ENCODE results near the gene OR51D1.

Gene OR51D1, protein sequence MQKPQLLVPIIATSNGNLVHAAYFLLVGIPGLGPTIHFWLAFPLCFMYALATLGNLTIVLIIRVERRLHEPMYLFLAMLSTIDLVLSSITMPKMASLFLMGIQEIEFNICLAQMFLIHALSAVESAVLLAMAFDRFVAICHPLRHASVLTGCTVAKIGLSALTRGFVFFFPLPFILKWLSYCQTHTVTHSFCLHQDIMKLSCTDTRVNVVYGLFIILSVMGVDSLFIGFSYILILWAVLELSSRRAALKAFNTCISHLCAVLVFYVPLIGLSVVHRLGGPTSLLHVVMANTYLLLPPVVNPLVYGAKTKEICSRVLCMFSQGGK

DNA sequence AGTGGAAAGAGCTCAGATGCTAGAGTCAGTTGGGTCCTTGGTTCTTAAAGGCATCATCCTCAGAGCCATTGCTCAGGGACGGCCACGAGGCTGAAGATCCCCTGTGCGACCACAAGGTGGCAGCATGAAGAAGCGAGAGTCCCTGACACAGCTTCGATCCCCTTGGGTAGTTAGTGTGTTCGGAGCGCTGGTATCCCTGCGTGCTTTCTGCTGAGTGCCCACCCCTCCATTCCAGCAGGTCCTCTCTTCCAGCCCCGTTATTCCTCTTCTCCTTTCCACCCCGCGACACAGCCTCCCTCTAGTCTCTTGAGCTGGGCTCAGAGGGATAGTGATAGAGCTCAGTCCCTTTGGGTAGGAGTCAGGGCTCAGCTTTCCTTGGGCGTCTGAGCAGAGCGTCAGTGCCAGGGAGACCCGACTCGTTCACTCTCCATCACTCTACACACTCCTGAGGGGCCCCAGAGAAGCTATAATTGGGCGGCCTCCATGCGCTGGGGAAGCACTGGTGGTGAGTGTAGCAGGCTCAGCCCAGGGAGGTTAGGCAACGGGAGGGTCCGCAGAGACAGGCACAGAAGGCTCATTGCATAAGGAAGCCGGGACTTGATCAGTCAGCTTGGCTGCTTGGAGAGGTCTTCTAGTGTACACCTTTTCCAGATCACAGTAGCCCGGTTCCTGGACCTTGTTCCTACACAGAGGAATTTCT, at the start of gene OR51D1:
Gene OR51D1 (plus strand): TSS at position 516 of the 700 bp plus-strand sequence. CDS start 2,314 bp downstream, outside the sequence.
- peak; percentile 47 for DNase-seq (ENCODE audit: low read depth, low spot score)

DNA sequence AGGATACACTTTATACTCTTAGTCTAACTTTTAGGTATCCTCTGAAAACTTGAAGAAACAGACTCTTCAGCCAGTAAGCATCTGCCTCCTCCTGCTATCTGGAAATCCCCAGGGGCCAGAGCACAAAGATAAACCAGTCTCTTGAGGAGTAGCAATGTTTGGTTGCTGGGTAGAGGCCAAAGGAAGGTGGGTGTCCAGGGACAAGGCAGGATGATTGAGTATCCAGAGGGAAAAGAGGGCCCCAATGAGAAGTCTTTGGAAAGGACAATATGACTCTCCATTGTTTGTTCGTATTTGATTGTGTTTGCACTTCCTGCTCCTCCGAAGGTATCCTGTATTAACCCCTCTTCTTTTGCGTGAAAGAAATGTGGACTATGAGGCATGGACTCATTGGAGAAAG, 48.3 kb upstream of the OR51D1 start:
- DNase-seq (ENCODE audit: low read depth, low spot score): no peak

DNA sequence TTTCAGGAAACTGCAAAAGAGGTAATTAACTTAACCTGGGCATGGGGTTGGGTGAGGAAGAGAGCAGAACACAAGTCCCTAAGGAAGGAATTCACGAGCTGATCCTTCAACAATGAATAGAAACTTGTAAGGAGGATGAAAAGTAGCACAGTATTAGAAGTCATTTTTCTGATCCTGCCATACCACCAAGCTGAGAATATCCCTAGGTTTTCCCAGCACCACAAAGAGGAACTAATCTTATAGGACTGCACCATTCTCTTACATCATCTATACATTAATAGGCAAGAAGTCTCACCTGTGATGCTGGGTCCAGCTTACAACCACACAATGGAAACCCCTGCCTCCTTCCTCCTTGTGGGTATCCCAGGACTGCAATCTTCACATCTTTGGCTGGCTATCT, 43.5 kb upstream of the OR51D1 start, which contains the start of gene OR52I1:
Gene OR52I1 (plus strand): TSS at position 301 of the 400 bp plus-strand sequence. CDS start 0 bp downstream, at position 301.
- DNase-seq (ENCODE audit: low read depth, low spot score): no peak

DNA sequence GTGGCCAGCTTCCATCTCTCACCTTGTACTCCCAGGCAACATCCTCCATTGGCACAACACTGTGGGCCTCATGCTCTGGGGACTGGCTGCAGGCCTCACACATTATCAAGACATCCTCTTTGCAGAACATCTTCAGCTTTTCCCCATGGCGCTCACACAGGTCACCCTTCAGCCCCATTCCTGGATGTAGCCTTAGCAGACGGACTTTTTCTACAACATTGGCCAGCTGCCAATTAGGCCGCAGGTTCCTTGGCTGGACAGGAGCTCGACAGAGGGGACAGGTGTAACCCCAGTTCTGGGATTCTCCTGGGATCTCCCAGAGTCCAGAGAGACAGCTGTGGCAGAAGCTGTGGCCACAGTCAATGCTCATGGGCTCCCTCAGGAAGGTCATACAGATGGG, 32.2 kb upstream of the OR51D1 start:
- DNase-seq (ENCODE audit: low read depth, low spot score): no peak

DNA sequence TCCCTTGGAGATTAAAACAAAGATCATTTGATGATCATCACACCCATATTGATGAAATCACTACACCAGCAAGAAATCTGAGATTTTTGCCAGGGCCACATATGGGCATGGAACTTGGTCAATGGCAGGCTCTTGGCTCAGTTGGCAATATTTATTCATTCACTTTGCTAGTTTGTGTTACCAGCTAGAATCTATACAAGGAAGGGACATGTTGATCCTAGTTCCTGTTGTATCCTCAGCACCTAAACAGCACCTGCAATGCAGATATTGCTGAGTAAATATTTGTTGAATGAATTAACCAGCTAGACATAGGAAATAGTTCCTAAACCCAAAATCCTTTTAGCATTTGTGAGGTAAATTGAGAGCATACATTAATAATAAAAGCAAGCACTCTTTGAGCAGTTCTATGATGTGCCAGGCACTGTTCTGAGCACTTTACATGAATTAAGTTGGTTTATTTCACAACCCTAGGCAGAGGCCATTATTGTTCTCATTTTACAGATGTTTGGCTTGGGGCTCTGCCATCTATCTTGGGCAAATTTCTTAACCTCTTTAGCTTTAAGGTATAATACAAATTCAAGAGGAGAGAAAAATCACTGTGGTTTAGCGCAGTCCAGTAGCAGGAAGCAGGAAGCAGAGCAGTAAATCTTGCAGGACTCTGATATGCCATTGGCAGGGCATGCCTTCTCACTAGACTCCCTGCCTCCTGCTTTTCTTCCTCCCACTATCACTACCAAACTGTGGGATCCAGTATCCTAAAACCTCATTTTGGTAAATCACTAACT, 30.9 kb upstream of the OR51D1 start:
- DNase-seq (ENCODE audit: low read depth, low spot score): no peak

DNA sequence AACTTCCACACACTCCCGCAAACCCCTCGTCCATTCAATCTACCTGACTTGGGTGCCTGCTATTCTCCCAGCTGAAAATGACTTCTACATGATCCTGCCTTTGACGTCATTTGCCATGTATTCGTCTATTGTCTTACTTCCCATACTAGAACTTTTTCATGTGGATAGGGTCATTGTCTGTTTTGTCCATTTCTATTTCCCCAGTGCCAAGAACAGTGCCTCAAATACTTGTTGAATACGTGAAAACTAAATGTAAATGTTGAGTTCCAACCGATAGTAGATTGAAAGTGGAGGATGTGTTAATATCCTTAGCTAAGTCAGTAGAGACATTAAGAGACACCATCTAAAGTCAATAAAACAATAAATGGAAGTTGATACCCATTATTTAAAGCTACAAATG, 30.2 kb upstream of the OR51D1 start:
- no peak for DNase-seq (ENCODE audit: low read depth, low spot score)

DNA sequence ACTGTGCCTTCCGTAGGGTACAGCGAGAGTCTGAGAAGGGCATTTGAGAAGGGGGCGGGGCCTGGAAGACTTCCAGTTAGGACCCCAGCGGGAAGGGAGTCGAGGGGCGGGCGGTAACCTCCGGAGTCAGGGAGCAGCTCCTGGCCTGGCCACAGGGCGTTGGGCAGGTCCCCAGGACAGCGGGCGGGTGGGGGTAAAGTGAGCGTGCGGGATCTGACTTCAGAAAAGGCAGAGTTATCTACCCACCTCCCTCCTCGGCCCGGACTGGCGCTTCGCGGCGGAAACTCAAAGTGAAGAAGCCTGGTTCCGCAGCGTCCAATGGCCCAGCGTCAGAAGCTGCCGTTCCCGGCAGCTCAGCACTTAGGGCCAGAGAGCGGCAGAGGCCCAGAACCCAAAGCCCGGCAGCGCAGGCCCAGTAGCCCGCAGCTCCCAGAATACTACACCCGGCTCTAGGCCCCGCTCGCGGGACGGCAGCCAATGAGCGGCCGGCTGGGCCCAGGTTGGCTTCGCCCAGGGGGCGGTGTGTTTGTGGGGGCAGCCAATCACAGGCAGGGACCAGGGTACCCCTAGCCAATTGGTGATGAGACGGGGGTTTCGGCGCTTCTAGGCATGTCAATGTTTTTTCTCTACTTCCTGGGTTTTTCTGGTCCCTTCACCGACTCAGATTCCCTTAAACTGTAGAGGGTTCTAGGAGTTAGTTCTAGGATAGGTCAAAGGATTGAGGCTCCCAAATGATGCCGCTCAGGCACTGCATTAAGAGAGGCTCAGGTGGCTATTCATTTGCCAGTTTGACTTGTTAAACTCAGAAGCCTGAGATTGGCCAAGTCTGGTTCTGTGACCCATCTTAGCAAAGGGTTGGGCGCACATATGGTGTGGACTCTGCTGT, 29.3 kb upstream of the OR51D1 start, which contains the start of gene TRIM68:
Gene TRIM68 (minus strand): TSS at position 451 of the 886 bp plus-strand sequence. CDS start 2,727 bp downstream, outside the sequence.
- DNase-seq (ENCODE audit: low read depth, low spot score): peak; percentile 90

DNA sequence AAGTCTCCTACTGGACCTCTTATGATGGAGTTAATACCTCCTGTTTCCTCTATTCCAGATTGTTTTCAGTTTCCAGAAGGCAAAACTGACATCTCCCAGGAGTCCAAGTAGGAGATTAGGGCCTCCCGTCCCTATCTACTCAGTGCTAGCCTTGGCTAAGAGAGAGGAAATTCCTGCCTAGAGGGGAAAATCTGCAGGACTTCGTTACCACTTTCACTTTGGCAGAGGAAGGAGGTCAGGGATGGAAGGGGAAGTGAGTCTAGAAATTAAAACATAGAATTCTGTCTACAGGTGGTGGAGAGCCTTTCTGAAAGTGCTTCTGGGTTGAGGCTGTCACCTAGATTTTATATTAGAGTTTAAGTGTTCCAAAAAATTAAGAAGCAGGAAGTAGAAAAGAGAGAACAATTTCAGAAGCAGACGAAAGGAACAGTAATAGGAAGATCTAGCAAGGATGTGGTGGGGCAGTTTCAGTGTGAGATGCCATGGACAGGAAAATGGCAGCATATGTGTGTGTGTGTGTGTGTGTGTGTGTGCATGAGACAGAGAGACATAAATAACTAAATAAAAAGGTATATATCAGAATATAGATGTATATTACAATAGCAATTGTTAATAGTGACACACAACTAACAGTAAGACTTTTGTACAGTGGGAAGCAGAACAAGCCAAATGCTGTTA, 26.9 kb upstream of the OR51D1 start:
- no peak for DNase-seq (ENCODE audit: low read depth, low spot score)

DNA sequence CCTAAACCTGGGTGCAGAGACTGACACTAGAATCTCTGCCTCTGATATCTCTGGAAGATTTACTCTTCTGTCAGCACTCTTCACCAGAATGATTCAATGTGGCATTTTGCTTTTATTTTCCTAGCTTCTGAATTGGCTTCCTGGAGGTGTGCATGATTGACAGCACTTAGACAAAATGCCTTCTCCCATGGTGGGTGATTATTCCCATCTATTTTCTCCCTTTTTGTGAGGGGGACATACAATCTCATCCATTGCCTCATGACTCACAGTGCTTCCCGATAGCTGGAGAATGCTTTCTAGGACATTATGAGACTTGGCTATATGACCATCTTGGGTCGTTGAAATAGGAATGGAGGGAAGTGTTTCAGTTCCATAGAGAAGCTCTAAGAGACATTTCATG, 25.3 kb upstream of the OR51D1 start:
- no peak for DNase-seq (ENCODE audit: low read depth, low spot score)

DNA sequence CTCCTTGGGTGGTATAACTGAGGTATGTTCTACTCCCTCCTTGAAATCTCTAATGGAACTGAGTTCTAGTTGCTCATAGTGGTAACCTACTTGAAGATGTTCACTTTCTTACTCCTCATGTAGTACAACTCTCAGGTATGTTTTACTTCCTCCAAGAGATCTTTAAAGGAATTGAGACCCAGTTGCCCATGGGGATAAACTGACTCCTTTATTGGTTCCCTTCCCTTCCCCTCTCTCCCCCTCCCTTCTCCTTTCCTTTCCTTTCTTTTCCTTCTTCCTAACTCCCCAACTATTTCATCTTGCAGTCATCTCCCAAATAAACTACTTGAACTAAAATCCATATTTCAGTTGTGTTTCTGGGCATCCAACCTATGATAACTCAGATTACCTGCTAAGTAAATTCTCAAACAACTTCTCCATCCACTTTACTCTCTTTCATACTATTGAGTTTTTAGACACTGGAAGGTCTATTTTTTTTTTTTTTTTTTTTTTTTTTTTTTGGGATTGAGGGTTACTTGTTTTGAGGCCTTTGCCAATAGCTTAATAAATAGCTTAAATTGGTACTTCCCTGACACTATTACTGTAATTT, 21.3 kb upstream of the OR51D1 start:
- no peak for DNase-seq (ENCODE audit: low read depth, low spot score)

DNA sequence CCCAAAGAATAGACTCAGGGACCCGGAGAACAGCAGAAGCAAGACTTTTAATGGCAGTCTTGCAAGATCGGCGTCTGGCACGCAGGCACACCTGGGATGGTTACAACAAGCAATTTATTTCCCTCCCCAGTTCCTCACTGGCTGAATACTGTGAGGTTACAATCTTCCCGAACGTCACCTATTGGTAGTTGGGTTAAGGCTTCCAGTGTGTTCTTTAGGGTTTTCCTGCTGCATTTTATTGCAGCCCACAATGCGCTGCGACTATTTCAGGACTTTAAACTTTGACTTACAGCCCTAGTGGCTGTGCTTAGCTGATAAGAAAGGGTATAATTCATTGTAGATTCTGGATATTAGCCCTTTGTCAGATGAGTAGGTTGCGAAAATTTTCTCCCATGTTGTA, 17.8 kb upstream of the OR51D1 start:
- DNase-seq (ENCODE audit: low read depth, low spot score): no peak

DNA sequence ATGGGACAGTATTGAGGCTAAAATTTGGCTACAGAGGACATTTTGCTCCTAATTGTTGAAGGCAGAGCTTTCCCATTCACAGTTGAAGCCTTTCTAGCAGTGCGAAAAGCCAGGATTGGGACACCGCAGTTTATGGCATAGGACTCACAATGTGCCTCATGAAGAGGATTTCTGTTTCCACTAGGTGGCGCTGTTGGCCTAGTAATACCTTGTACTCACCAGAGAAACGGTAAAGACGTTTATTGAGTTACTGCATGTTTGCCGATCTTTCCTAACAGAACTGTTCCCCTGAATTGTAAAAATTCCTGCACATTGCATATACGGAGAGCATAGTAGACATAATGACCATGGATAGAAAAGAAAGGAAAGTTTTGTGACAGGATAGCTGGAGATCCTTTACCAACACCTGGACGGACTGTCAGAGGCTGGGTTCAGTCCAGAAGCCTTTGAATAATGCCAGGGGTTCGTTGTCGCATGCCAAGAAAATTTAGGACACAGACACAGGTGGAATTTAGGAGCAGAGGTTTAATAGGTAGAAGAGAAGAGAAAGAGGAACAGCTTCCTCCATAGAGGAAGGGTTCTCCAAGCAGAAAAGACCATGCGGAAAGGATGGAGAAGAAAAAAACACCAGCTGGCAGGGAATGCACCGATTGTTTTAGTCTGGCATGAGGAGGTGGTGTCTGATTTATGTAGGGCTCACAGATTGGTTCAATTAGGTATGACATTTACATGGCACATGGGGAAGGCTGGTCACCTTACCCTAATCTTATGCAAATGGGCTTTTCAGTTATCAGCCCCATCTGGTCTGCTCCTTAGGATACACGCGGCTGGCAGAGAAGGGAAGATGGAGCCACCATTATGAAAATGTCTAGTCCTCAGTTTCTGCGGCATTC, 10.8 kb upstream of the OR51D1 start:
- no peak for DNase-seq (ENCODE audit: low read depth, low spot score)

DNA sequence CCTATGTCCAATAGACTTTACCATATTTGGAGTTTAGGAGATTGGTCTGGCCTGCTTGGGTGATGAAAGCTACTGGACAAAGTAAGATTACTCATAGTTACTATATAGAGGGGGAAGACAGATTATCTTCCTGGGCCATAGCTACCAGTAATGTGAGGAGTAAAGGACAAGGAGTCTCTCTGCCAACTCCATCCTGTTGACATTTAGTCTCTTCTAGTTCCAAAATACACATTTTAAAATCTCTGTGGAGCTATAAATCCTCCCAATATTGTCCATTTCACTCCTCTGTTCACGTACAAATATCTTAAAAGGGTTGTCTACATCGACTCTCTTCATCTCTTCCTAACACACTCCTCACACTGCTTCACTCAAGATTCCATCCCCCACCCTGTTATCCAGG, 1.1 kb upstream of the OR51D1 start:
- DNase-seq (ENCODE audit: low read depth, low spot score): no peak

DNA sequence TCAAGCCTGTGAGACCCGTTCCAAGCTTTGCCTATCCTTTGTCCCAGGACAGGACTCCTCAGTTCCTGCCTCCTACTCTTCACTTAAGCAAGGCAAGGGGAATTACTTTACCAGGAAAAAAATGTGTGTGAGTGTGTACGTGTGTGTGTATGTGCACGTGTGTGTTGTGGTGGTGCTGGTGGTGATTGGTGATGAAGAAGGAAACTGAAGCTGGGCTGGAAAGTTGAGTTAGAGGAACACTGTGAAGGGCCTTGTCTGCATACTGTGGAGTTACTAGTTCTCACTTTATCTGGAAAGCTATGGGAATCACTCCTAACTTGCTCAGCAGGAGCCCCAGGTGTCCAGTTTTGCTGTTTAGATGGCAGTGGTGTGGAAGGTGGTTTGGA, 378 bp downstream of the OR51D1 start:
- DNase-seq (ENCODE audit: low read depth, low spot score): no peak

DNA sequence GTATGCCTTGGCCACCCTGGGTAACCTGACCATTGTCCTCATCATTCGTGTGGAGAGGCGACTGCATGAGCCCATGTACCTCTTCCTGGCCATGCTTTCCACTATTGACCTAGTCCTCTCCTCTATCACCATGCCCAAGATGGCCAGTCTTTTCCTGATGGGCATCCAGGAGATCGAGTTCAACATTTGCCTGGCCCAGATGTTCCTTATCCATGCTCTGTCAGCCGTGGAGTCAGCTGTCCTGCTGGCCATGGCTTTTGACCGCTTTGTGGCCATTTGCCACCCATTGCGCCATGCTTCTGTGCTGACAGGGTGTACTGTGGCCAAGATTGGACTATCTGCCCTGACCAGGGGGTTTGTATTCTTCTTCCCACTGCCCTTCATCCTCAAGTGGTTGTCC, 2.7 kb downstream of the OR51D1 start:
- DNase-seq (ENCODE audit: low read depth, low spot score): no peak

DNA sequence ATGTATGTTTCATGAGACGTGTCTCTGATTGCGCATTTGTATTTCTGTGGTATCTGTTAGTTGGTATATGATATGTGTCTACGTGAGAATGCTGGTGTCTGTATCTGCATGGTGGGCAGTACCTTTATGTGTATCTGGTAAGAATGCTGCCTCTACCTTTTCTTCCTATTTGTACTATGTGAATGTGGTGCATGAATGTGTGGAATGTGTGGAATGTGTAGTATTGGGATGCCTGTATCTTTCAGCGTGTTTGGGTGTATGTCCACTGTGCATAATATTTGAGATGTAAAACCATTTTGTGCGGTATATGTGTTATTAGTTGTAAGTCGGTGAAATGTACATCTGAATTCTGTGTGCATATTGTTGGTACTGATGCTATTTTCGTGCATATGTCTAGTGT, 4.2 kb downstream of the OR51D1 start:
- DNase-seq (ENCODE audit: low read depth, low spot score): no peak

DNA sequence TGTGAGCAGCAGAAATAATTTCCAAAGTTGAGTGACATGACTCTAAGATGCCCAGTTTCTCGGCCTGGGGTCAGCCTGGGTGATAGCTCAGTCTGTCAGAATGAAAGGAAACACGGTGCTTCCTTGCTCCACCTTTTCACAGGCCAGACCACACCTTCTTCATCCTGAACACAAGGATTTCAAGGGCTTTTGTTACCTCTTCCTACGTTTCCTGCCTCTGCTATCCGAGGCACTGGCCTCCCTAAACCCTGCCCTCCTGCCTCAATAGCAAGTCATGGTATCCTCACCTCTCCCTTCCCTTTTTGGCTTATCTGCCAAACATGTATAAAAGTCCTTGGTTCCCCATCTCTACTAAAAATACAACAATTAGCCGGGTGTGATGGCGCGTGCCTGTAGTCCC, 4.8 kb downstream of the OR51D1 start:
- DNase-seq (ENCODE audit: low read depth, low spot score): no peak

DNA sequence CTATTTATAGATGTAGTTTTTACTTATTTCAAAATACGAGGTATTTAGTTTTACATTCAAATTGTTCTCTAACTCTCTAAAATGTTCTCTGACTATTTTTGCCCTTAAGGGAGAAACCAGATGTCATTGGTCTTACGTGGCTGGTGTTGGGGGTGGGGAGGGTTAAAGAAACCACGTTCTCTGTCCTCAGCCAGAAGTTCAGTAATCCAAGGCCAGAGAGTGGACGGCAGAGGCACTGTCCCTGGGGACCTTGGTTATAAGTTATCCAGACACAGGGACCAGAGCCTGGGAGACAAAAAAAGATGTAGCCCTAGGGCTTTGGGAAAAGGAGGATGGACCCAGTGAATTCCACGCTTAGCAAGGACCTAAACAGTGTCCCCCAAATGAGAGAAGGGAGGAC, 5.8 kb downstream of the OR51D1 start:
- DNase-seq (ENCODE audit: low read depth, low spot score): no peak

DNA sequence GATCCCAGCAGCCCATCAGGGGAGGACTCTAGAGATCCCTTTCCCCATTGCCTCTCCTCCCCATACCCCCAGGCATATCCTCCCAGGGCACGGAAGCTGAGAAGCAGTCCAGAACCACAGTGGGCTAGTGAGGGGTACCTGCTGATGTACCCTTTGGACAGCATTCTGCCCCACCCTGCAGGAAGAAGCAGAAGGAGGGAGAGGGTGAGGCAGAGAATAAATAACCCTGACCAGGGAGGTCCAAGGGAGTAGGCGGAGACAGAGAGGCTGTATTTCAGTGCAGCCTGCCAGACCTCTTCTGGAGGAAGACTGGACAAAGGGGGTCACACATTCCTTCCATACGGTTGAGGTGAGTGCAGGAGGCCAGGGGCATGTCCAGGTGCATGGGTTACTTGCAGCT, 6.4 kb downstream of the OR51D1 start, which contains the start of gene OR51E1:
Gene OR51E1 (plus strand): TSS at position 301 of the 400 bp plus-strand sequence. CDS start 8,545 bp downstream, outside the sequence.
- no peak for DNase-seq (ENCODE audit: low read depth, low spot score)
